NCI-H2029 treated with DMSO at 0.1 percent for 48 hours (cell line): ENCODE results near the gene CNTNAP3B.
"Not testable (repeated sequence)": the region's sequence is repeated elsewhere in the genome, so short reads cannot be mapped to it uniquely, and the experiment has no call there.

Experiments
- DNase-seq: peaks from one replicate; lab custom pipeline; 2025; lab: John Stamatoyannopoulos, UW

The CNTNAP3B gene

DNA sequence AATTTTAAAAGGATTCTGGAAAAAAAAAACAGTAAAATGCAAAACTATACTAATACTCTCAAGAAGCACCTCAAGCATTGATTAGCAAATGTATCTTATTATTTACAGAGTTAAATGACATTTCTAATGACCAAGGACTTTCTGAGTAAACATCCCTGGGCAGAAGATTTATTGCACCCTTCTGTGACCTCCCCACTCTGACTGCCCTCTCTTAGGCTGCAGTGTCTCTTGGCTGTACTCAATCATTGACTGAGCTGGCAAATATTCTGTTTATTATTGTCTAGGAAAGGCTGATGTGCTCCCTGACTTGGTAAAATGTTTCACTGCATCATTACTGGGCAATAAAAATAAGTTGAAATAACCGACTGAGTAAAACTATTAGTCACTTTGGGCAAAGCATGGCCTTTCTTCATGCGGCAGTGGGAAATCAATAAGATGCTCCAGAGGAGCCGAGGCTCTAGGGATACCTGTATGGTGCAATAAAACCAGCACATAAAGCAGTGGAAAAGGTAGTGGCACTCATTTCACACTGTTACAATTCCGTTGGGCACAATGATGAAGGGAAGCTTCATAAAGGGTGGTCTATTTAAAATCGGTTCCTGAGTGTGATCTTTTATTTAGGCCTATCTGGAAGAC lies 151.1 kb downstream of the CNTNAP3B start:
- not testable (repeated sequence) for DNase-seq

DNA sequence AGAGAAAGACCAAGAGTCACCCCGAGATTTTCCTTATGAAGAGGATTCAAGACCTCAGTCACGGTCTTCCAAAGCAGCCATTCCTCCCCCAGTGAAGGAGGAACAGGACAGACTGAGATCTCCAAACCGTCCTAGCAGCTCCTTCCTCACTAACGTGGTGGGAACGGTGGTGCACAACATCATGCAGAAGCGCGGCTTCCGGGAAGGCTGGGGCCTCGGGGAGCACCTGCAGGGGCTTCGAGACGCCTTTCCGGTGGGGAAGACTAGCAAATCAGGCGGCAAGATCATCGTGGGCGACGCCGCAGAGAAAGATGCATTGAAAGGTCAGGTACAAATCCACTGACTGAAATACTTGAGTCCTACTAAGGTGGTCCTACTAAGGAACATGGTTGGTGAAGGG lies 154.3 kb downstream of the CNTNAP3B start:
- not testable (repeated sequence) for DNase-seq

DNA sequence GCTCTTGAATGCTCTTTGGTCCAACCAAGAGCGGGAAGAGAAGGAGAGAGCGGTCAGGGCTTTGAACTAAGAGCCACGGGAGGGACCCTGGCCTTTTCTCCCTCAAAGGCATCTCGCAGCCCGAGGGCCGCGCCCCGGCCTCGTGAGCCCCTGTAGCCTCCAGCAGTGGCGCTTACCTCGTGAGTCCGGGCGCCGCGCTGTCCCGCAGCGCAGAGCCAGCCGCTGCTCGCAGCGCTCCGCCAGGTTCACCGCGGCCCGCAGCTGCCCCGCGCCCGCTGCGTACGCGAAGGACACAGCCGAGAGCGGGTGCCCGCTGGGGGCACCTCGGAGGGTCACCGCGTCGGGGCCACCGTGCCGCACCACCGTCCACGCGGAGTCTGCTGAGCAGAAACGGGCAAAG lies 176.2 kb downstream of the CNTNAP3B start:
- DNase-seq: not testable (repeated sequence)

DNA sequence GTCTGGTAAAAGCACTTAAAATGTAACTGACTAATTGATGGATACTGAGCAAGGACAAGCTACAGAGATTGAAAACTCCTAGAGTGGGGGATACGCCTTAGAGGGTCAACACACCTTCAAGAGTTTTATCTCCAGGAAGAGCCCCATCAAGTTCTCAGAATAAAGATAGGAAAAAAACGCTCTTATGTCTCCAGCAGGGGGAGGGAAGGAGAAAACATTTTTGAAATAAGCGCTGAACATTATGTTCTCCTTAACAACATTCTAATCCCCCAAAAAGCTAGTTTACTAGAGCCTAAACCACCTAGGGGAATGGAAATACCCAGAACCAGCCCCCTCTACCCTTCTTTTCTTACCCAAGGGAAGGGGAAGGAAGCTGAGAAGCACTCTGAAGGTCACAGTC lies 187.5 kb downstream of the CNTNAP3B start:
- DNase-seq: not testable (repeated sequence)

DNA sequence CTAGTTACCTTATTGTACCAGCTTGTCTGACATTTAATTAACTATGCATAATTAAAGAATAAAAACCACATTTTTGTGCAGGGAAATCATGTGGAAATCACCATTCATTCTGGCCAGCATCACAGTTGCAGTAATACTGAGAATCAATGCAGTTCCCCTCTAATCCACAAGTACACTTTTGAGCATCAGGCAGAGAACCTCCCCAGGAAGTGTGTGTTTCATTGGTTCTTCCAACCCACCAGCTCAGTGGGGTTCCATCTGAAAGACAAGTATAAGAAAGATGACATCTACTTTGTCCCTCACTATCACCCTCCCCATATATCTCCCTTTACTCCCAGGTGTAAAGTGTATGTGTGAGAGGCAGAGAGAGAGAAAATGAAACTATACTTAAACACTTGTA lies 191.1 kb downstream of the CNTNAP3B start:
- not testable (repeated sequence) for DNase-seq

DNA sequence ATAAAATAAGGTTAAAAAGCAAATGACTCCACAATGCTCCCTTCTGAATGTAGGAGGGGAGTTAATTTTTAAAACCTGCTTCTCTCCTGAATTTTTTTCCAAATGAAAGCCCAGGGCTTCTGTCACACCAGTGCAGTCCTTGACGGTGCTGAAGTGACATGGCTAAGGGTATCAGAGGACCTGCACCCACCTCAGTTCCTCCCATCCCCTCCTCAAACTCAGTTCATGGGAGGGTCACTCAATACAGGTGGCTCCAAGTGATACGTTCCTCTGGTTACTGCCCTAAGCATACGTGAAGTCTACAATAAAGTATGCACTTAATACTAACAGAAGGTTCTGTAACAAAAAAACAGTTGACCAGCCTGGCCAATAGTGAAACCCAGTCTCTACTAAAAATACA lies 193.5 kb downstream of the CNTNAP3B start:
- not testable (repeated sequence) for DNase-seq

DNA sequence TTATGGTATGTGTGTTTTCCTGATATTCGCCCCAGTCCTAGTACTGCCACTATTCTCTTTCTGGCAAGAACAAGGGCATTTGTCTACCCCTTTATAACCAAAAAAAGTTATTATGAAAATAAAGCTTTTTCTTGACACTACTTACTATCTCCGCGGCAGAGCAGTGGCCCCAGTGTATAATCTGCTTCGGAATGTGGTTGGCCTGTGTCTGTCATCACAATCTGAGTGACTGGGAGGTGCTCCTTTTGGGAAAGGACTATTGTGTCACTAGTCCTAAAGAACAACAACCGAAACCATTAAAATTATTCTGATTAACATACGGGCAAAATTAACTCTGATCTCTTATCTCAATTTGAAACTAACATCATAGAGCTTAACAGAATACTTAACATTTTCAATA lies 200.1 kb downstream of the CNTNAP3B start:
- DNase-seq: not testable (repeated sequence)

DNA sequence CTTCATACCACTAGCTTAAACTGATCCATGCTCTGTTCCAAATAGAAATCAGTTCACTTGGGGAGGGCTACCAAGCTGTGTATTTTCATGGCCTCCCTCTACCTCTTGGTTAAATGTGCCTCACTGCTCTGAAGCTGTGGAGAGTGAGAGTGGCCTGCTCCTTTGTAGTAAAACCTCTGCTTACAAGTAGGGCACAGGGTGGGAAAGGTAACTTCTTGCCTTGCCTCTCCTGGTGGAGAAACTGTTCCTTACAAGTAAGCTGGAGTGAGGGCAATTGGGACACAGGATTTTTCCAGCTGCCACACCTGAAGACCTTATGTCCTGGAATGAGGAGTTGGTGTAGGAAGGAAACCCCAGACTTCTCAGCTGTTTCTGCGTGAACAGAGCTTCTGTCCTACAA lies 211.9 kb downstream of the CNTNAP3B start:
- not testable (repeated sequence) for DNase-seq

DNA sequence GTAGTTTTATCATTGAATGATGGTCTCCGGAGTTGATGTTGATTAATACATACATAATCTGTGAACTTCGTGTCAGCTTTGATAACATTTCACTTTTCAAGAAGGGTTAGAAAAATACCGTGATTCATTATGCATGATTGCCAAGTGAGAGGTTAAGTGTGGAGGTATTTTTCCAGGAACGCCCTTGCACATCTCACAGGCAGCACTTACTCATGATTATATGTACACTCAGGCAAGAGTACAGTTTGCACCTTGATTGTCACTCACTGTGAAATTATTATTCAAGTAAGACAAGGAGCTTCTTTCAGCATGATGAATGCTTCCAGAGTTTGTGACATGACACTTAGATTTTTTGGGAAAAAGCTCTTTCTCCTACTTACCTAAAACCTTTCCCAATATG lies 223.7 kb downstream of the CNTNAP3B start:
- not testable (repeated sequence) for DNase-seq

DNA sequence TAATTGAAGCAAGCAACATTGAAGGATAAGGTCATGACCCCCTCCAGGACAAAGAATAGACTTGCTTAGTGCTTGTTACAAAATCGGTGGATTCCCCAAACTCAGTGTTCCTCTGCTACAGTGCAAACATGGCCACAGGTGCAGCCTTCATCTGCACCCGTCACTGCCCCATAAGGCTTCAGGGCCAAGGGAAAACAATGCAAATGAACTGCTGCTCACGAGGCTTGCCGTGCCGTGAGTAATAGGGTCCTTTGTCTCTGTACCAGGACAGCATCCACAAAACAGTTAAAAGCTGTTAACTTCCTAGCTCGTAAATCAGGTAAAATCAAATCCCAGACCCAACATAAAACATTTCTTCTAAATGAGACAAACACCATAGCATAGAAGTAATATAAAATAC lies 226.5 kb downstream of the CNTNAP3B start:
- not testable (repeated sequence) for DNase-seq

DNA sequence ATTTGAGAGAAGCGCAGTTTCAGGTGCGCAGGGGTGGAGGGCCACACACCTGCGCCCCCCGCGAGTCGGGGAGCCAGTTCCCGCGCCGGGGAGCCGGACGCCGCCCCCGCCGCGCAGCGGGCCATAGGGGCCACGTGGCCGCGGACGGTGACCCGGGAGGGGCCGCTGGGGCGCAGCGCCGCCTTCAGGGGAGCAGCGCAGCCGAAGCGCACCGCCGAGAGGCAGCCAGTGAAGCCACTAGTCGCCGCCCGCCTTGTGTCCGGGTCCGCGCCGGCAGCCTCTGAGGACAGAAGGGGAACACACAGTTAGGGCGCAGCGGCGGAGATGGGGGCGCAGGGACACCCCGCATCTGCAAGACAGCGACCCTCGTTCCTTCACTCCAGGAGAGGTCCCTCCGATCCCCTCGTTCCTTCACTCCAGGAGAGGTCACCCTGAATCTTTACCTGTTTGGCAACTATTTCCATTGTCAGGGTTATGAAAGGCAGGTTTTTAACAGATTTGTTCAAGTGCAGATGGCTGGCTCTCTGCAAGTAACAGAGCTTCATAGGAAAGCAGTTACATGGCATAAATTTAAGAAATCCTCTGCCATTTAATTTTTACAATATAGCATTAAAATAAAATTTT lies 230.4 kb downstream of the CNTNAP3B start:
- DNase-seq: not testable (repeated sequence)

DNA sequence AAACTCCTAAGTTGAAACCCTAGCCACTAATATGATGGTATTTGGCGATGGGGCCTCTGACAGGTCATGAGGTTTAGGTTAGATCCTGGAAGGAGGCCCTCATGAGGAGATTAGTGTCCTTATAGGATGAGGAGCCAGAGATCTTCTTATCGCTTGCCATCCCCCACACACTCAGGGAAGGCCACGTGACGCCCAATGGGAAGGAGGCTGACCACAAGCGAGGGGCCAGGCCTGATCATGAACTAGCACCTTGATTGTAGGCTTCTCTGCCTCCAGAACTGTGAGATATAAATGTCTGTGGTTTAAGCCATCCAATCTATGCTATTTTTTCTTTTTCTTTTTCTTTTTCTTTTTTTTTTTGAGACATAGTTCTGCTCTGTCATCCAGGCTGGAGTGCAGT lies 254.7 kb downstream of the CNTNAP3B start:
- not testable (repeated sequence) for DNase-seq

DNA sequence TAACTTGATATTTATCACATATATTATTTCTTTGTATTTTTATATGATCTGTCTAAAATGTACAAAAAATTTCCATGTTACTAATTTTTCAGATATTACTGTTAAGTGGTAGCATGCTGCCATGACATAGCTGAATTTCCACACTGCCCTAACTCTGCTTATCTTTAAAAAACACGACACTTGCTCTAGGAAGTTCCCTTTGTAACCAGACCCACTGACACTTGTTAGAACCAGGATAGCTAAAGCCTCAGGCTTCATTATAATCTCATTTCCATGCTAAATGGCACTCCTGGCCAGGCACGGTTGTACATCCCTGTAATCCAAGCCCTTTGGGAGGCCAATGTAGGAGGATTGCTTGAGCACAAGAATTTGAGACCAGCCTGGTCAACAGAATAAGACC lies 273.8 kb downstream of the CNTNAP3B start:
- not testable (repeated sequence) for DNase-seq

DNA sequence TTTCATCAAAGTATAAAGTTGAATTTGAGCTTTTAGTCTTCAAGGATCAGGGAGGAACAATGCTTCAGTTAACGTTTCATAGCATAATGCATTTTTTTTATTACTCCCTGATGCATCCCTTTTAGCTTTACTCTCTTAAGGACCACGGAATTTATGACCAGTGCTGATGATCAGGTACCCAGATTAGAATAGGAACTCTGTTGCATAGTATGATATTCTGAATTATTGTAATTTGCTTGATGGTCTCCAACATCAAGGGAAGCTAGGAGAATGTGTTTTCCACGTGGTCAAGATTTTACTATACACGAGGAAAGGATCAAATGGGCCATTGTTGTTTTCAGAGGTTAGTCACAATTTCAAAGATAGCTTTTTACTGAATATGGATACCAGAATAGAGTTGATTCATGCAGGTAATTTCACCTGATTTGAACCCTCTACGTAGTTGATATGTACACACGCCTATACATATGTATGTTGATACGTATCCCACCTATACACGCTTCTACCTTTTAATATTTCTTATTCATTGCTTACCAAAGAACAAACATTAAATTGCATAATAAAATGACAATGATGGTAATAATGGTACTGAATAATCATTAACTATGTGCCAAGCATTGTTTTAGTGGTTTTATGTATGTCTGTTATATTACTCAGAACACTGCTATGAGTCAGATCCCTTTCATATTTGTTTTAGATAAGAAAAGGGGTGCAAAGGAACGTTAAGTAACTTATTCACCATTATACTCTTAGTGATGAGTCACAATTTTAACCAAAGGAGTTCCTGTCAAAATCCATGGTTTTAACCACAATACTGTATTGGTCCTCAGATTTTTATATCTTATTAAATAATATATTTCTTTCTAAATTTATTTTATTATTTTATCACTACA lies 277.1 kb downstream of the CNTNAP3B start:
- not testable (repeated sequence) for DNase-seq

DNA sequence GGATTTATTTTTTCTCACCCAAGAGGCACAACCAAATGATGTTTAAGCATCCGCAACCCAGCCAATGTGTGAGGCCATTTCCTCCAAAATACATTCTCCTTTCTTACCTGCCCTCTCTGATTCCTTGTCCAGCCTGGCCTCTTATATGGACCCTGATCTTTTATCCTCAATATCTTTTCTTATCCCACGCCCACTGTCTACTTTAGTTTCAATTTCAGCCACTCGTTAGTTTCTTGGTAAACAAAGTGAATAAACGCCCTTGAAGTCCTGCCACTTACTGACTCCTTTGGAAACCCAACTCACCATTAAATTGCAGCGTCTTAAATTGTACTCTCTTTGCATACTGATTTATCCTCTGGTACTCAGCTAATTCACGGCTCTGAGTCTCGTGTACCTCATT lies 281.4 kb downstream of the CNTNAP3B start:
- DNase-seq: not testable (repeated sequence)
